Brain microvascular endothelial cell (primary cell): Measurements from ENCODE around the gene STAT6.

ENCODE experiments used
- DNase-seq: peaks from one replicate; pipeline ENCODE4 v3.0.0-alpha.2; 2020
- H3K27ac ChIP-seq: fragments of 250-450 bp; sonication (Bioruptor Pico); 2 replicates; pipeline ENCODE4 v1.5.1; 2020; ENCODE audit warnings: mild to moderate bottlenecking, moderate library complexity
- H3K27me3 ChIP-seq: fragments of 250-450 bp; sonication (Bioruptor Pico); replicated peaks from 2 replicates; pipeline ENCODE4 v1.5.1; 2020; ENCODE audit warnings: mild to moderate bottlenecking
- H3K36me3 ChIP-seq: fragments of 250-450 bp; sonication (Bioruptor Pico); replicated peaks from 2 replicates; pipeline ENCODE4 v1.5.1; 2020; ENCODE audit warnings: mild to moderate bottlenecking
- H3K4me3 ChIP-seq: 2 replicates; pipeline ENCODE4 v1.5.1; 2011; ENCODE audit warnings: low read depth, mild to moderate bottlenecking, control low read depth, low read length, moderate library complexity
- in situ Hi-C: cut with HindIII; loops from 2 replicates; pipeline ENCODE4 v1.10.0; 2017; ENCODE audit warnings: low sequenced_read_pairs, low pct_ligation_motif_present
- TF ChIP-seq, protein P1 (sequence below): IDR thresholded peaks from 2 replicates; pipeline ENCODE4 v1.5.1; 2011; ENCODE audit warnings: low read depth, mild to moderate bottlenecking, moderate library complexity, low read length, control low read depth, inconsistent platforms; ENCODE audit errors: missing control alignments

The STAT6 gene

DNA sequence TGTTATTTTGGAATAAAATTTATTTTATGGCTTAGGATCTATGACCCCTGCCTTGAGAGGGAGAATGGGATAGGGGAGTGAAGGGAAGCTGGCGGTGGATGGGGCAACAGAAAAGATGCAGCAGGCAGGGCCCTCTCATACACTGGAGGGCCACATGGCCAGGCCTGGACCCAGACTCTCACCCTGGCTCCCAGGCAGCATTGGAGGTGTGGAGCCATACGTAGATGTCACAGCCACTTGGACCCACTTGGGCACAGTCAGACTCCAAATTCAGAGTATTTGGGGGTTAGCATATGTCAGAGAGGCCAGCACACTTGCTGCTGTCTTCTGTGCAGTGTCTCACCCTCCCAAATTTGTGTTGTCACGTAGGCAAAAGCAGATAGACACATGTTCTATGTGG is 15.7 kb downstream of the STAT6 start:
- Histone ChIP-seq H3K4me3 (no peak overlapping the region), H3K27me3 (no peaks in the 10 kb centered on the region), H3K27ac (no peak overlapping the region), H3K36me3 (peaks cover 74% of the 10 kb centered on the region)
- in situ Hi-C loops = no loop called here
- no peak for DNase-seq
- TF ChIP-seq, protein P1, sequence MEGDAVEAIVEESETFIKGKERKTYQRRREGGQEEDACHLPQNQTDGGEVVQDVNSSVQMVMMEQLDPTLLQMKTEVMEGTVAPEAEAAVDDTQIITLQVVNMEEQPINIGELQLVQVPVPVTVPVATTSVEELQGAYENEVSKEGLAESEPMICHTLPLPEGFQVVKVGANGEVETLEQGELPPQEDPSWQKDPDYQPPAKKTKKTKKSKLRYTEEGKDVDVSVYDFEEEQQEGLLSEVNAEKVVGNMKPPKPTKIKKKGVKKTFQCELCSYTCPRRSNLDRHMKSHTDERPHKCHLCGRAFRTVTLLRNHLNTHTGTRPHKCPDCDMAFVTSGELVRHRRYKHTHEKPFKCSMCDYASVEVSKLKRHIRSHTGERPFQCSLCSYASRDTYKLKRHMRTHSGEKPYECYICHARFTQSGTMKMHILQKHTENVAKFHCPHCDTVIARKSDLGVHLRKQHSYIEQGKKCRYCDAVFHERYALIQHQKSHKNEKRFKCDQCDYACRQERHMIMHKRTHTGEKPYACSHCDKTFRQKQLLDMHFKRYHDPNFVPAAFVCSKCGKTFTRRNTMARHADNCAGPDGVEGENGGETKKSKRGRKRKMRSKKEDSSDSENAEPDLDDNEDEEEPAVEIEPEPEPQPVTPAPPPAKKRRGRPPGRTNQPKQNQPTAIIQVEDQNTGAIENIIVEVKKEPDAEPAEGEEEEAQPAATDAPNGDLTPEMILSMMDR = no peak

DNA sequence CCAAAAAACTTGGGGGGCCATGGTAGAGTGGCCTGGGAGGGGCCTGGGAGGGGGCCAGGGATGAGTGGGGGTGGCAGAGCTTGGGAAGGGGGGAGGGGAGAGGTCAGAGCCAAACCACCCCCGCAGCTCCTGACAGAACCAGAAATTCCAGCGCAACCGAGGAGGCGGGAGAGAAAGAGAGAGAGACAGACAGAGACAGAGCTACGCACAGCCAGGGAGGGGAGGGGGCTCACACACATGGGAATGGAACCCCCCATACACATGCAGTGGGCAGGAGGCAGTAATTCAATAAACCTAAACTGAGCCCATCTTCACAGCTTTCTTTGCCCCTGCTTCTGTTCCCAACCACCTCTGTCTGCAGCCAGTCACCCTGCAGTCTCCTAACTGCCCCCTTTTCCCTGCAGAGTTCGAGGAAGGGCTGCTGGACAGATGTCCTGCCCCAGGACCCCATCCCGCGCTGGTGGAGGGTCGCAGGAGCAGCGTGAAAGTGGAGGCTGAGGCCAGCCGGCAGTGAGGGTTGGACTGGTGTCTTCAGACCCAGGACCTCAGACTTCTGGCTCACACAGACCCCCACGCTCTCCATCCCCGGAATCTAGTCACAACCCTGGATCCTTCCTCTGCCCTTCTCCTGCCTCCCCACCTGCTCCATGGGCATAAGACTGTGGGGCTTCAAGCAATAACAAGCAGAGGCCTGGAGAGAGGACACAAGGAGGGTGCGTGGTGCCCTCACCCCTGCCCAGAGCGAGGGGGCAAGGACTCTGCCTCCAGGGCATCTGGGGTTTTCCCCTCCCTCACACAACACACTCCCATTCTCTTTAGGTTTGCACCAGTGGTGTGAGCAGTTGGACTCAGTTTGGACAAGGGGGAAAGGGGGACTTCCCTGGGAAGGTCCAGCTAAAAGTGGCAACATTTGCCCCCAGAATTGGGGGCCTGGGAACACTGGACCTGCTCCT is 16.7 kb downstream of the STAT6 start:
- no peaks in the 10 kb centered on the region for H3K27me3 ChIP-seq
- DNase-seq = no peak

DNA sequence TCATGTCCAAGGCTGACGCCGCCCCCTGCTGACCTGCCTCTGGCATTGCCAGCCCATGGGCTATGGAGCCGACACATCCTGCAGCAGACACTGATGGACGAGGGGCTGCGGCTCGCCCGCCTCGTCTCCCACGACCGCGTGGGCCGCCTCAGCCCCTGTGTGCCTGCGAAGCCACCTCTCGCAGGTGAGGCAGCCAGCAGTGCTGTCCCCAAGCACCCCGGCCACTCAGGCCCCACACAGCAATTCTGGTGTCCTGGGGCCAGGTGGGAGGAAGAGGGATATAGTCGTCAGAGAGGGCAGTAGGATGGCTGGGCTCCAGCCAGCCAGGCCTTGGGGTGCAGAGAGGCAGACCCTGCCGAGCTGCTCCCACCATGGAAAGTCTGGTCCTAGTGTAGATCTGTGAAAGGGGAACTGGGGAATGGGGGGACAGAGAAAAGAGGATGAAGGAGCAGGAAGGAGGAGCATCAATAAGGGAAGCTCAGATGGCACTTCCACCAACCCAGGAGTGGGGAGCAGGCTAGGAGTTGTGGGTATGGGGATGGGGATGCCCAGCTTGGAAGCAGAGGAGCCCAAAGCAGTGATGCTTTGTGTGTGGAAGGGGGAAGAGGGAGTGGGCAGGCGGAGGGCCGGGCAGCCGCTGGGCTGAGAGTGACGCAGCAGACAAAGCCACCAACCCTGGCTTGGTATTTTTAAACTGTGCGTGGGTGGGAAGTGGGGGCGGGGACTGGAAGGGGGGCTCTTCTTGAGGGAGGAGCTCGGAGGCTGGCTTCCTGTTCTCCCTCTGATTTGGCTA is 17.6 kb downstream of the STAT6 start:
- Histone ChIP-seq H3K27me3 (no peaks in the 10 kb centered on the region), H3K27ac (peak overlapping the region; percentile 18), H3K4me3 (peak overlapping the region; percentile 26), H3K36me3 (peaks cover 67% of the 10 kb centered on the region)
- TF ChIP-seq, protein P1 = peak; percentile 78
- in situ Hi-C loops = no loop called here
- DNase-seq = peak; percentile 74

More for the DNA sequence above, 16.7 kb downstream of the STAT6 start:
- TF ChIP-seq, protein P1 = no peak
- in situ Hi-C loops = no loop called here
- Histone ChIP-seq H3K27ac (peak overlapping the region; percentile 9), H3K36me3 (peaks cover 70% of the 10 kb centered on the region), H3K4me3 (no peak overlapping the region)

DNA sequence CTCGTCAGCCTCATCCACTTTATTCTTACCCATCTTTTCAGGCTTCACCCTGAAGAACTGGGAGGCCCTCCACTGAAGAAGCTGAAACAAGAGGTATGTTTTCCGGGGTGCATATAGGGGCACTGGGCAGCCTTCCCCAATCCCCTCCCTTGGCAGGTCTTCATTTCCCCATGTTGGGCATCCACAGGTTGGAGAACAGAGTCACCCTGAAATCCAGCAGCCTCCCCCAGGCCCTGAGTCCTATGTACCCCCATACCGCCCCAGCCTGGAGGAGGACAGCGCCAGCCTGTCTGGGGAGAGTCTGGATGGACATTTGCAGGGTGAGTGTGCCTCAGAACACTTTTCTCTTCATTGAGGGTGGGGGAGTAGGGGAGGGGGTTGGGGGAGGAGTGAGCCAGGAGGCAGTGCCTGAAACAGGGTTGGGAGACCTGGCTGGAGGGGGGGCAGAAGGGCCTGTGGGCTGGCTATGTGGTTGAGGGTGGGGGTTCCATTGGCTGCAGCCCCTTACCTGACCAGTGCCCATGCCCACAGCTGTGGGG is 18.2 kb downstream of the STAT6 start:
- Histone ChIP-seq H3K27me3 (no peaks in the 10 kb centered on the region), H3K4me3 (peak overlapping the region; percentile 12), H3K27ac (peak overlapping the region; percentile 18), H3K36me3 (peaks cover 60% of the 10 kb centered on the region)
- TF ChIP-seq, protein P1 = no peak
- DNase-seq = no peak
- in situ Hi-C loops = no loop called here

DNA sequence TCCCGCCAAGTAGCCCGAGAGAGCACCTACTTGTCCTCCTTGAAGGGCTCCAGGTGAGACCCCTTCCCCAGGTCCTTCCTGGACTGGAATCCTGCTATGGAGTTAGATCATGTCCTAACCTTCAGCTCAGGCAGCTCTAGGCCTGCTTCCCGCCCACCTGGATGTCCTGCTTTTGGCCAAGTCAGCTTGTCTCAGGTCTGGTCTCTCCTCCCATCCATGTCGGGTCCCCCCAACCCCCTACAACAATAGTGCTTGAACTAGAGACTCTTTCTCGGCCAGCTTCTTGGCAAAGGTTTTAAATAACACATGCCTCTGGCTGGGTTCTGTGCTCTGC is 18.7 kb downstream of the STAT6 start:
- TF ChIP-seq, protein P1 = no peak
- in situ Hi-C loops = no loop called here
- Histone ChIP-seq H3K27ac (no peak overlapping the region), H3K27me3 (no peaks in the 10 kb centered on the region), H3K36me3 (peaks cover 59% of the 10 kb centered on the region), H3K4me3 (peak overlapping the region; percentile 12)
- DNase-seq = no peak
